EH (cell line): ENCODE results near the gene F10.
A peak's percentile ranks its signal among the peaks of the same experiment; 100 is the strongest.

Source experiments
- DNase-seq: peaks from one replicate; pipeline ENCODE4 v3.0.0-alpha.2; 2015; ENCODE audit warnings: low read depth

Gene F10

GRCh38 chr13:113138792-113139551 is 16.4 kb downstream of the F10 start:
- DNase-seq = no peak

- DNase-seq = no peak
These were observed 17.0 kb downstream of the F10 start for GRCh38 chr13:113139577-113139976.

- no peak for DNase-seq
These were observed 18.3 kb downstream of the F10 start for GRCh38 chr13:113140677-113141600.

- DNase-seq = no peak
These were observed 19.0 kb downstream of the F10 start for GRCh38 chr13:113141601-113141970.

DNA sequence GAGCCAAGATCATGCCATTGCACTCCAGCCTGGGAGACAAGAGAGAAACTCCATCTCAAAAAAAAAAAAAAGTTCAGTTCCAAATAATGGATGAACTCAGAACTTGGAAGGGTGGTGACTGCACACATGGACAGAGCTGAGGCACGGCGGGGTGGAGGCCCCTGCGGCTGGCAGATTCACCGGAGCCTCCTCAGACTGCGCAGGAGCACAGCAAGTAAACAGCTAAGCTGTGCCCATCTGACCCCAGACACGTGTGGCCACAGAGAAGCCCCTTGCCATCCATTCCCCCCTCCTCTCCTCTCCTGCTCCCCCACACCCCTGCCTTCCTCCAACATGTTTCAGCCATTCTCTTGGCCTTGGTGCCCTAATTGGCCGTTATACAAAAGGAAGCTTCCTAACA is 20.3 kb downstream of the F10 start:
- no peak for DNase-seq

DNA sequence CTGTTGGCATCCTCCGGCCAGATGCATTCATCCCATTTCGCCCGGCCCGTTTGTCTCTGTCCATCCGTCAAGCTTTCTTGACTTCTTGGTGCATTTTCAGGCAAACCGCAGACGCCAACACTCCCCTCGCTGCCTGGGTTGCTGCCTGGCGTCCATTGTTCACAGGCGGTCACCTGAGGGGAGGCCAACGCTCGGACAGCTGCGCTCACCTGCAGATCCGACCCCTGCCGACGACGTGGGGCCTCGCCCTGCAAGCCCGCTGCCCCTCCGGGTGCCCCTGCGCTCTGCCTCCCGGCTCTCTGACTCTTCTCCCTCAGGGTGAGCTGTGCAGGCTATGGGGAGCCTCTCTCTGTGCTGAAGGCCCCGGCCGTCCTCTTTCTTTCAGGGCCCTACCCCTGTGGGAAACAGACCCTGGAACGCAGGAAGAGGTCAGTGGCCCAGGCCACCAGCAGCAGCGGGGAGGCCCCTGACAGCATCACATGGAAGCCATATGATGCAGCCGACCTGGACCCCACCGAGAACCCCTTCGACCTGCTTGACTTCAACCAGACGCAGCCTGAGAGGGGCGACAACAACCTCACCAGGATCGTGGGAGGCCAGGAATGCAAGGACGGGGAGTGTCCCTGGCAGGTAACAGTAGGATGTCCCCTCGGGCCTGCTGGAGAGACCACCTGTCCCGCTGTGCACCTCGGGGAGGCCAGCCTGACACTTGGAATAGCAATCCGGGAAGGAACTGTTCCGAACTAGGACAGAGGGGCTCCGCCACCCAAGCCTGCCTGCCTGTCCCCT is 21.1 kb downstream of the F10 start:
- DNase-seq = no peak

DNA sequence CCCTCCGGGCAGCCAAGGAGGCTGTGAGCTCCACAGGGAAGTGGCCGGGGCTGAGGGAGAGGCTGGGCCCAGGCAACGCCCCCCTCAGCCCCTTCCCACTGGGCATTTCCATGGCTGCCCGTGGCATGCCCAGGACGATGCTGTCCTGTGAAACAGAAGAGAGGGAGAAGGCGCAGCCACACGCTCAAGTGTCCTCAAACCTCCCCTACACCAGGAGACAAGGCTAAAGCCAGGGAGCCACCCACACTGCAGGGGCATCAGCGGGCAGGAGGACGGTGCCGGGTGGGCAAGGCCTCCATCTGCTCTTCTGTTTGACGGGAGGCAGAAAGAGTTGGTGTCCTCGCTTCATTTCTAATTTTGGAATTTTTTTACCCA is 21.6 kb downstream of the F10 start:
- no peak for DNase-seq

GRCh38 chr13:113145496-113145895 is 22.9 kb downstream of the F10 start:
- no peak for DNase-seq

DNA sequence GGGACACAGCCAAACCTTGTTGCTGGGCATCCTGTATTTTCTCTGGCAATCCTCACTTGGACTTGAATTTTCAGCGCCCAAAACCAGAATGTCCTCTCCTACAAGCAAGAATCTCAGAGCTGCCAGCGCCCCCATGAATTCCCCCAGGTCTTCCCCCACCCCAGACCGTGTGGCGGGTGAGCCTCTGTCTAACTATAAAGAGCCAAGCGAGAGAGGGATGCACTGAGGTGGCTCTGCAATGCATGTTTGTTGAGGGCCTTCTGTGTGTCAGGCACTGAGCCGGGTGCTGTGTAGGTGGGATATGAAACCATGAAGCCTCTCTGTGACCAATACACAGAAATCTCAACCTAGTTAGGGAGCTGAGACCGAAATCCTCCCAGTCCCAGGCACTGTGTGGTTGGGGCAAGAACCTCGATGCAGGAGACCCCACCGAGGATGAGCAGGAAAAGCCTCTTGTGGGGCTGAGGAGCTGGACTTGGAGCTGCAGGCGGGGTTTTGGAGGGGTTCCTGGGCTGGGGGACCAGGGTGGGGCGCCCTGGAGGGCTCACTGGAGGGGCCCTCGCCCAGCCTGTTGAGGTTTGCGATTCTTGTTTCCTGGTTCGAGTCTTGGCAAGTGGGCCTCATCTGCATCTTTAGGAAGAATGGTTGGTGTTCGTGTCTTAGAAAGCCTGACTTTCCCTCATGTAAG is 23.5 kb downstream of the F10 start:
- DNase-seq = no peak

DNA sequence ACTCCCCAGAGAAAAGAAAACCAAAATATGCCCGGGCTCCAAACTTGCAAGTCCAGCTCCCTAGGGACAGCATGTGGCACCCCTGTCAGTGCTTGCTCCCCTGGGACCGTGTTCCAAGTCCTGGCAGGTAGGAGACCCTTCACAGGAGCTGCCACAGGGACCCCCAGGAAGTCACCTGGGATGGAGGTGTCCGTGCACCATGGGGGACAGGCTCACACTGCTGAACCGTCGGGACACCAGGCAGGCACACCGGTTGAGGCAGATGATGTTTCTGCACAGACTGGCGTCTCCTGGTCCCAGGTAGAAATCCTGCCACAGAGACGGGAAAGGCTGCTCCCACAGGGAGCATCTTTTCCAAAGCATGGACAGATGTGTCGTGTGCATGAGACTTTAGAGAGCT is 24.2 kb downstream of the F10 start:
- DNase-seq = no peak

GRCh38 chr13:113147206-113147605 is 24.6 kb downstream of the F10 start:
- DNase-seq = no peak

- no peak for DNase-seq
These were observed 25.8 kb downstream of the F10 start for GRCh38 chr13:113148407-113148806.

DNA sequence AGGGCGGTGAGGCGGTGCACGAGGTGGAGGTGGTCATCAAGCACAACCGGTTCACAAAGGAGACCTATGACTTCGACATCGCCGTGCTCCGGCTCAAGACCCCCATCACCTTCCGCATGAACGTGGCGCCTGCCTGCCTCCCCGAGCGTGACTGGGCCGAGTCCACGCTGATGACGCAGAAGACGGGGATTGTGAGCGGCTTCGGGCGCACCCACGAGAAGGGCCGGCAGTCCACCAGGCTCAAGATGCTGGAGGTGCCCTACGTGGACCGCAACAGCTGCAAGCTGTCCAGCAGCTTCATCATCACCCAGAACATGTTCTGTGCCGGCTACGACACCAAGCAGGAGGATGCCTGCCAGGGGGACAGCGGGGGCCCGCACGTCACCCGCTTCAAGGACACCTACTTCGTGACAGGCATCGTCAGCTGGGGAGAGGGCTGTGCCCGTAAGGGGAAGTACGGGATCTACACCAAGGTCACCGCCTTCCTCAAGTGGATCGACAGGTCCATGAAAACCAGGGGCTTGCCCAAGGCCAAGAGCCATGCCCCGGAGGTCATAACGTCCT is 26.4 kb downstream of the F10 start:
- no peak for DNase-seq

DNA sequence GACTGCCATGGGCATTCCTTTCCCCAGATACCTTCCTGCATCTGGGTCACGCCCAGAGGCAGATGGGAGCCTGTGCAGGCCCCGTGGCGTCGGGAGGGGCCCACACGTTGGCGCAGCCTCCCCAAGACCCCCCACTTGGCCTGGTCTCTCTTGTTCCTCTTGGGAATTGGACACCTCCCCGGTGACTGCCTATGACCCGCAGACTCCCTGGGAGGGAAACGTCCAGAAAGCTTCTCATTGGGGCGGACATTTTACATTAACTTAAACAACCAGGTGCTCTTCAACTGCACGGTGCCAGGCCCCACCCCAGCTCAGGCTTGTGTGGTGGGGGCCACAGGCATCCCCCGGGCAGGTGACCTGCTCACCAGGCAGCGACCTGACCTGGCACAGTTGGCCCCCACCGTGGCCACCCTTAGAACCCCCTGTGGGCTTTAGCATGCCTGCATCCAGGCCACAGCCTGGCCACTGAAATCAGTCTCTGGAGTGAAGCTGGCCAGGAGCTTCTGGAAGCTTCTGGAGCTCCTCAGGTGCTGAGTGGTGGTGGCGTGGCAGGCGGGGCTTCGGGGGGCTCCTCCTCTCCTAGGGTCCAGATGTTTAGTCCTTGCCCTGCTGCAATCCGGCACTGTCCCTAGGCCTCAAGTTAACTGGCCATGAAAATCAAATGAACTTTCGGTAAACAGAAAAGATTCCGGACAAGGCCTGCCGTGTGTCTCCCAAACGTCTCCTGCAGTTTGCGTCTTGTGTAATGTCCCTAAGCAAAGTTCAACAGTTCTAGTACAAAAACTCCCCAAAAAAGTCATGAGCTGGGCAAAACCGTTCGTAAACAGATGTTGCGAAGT is 27.3 kb downstream of the F10 start:
- DNase-seq = no peak

GRCh38 chr13:113150550-113151365 is 28.2 kb downstream of the F10 start:
- no peak for DNase-seq

GRCh38 chr13:113151745-113152690 is 29.4 kb downstream of the F10 start:
- DNase-seq = peak; percentile 67

- no peak for DNase-seq
These were observed 30.0 kb downstream of the F10 start for GRCh38 chr13:113152691-113152983.

- DNase-seq = no peak
These were observed 30.6 kb downstream of the F10 start for GRCh38 chr13:113152984-113153809.
